Stomach smooth muscle (tissue), 2 donors: ENCODE measurements around the gene RALGPS1.

ENCODE experiments used
- H3K27ac ChIP-seq: one replicate; pipeline ENCODE4 v1.7.0; 2013; ENCODE audit warnings: mild to moderate bottlenecking, low read length, inconsistent platforms
- H3K27me3 ChIP-seq, 2 donors: one replicate each; pipeline ENCODE4 v1.7.0; 2013; ENCODE audit warnings: low read length in 2 of 2; ENCODE audit not compliant: insufficient read depth in 2 of 2, control insufficient read depth in 1 of 2
- H3K36me3 ChIP-seq, 2 donors: one replicate each; pipeline ENCODE4 v1.7.0; 2013; ENCODE audit warnings: low read length in 2 of 2; ENCODE audit not compliant: control insufficient read depth in 2 of 2, insufficient read depth in 2 of 2
- H3K4me1 ChIP-seq: one replicate; pipeline ENCODE4 v1.7.0; 2013; ENCODE audit warnings: low read length; ENCODE audit not compliant: control insufficient read depth, insufficient read depth
- H3K4me3 ChIP-seq, 2 donors: one replicate each; pipeline ENCODE4 v1.7.0; 2013; ENCODE audit warnings: low read length in 2 of 2
- H3K9ac ChIP-seq, 2 donors: one replicate each; pipeline ENCODE4 v1.7.0; 2013; ENCODE audit warnings: low read length in 2 of 2, mild to moderate bottlenecking in 1 of 2
- H3K9me3 ChIP-seq, 2 donors: one replicate each; pipeline ENCODE4 v1.7.0; 2013; ENCODE audit warnings: low read length in 2 of 2; ENCODE audit not compliant: control insufficient read depth in 2 of 2
- donor health status: healthy.
- donor health status: Pancreatic carcinoma.

The RALGPS1 gene

GRCh38 chr9:127090341-127090985 lies 175.9 kb downstream of the RALGPS1 start:
- Histone ChIP-seq H3K9me3 (no peaks in the 10 kb centered on the region), H3K9ac (no peak overlapping the region), H3K27me3 (no peaks in the 10 kb centered on the region), H3K36me3 (peaks cover 49 to 55% of the 10 kb centered on the region in 2 donors), H3K4me3 (no peak overlapping the region), H3K27ac (peak overlapping the region; percentile 41), H3K4me1 (peaks cover 6% of the 10 kb centered on the region)

- Histone ChIP-seq H3K9ac (no peak overlapping the region), H3K36me3 (peaks cover 55 to 61% of the 10 kb centered on the region in 2 donors), H3K4me1 (peaks cover 6% of the 10 kb centered on the region), H3K27ac (peak overlapping the region; percentile 11), H3K9me3 (no peaks in the 10 kb centered on the region), H3K27me3 (no peaks in the 10 kb centered on the region), H3K4me3 (no peak overlapping the region)
These were observed 176.9 kb downstream of the RALGPS1 start for GRCh38 chr9:127091526-127091925.

- peak overlapping the region; percentile 11 for H3K27ac ChIP-seq
- peaks cover 55 to 57% of the 10 kb centered on the region in 2 donors for H3K36me3 ChIP-seq
- no peak overlapping the region for H3K4me3 ChIP-seq
- H3K4me1 ChIP-seq, result peaks cover 6% of the 10 kb centered on the region
- no peaks in the 10 kb centered on the region for H3K27me3 ChIP-seq
- no peak overlapping the region for H3K9ac ChIP-seq
- H3K9me3 ChIP-seq, result no peaks in the 10 kb centered on the region
These were observed 177.5 kb downstream of the RALGPS1 start for GRCh38 chr9:127092041-127092608.

GRCh38 chr9:127093319-127094020 lies 178.9 kb downstream of the RALGPS1 start:
- Histone ChIP-seq H3K9ac (no peak overlapping the region), H3K27ac (no peak overlapping the region), H3K4me3 (no peak overlapping the region), H3K36me3 (peaks cover 43 to 50% of the 10 kb centered on the region in 2 donors), H3K4me1 (peaks cover 11% of the 10 kb centered on the region), H3K9me3 (no peaks in the 10 kb centered on the region), H3K27me3 (no peaks in the 10 kb centered on the region)

- Histone ChIP-seq H3K9me3 (no peaks in the 10 kb centered on the region), H3K4me3 (no peak overlapping the region), H3K4me1 (peaks cover 26% of the 10 kb centered on the region), H3K27ac (no peak overlapping the region), H3K36me3 (peaks cover 35 to 38% of the 10 kb centered on the region in 2 donors), H3K27me3 (no peaks in the 10 kb centered on the region), H3K9ac (no peak overlapping the region)
These were observed 180.8 kb downstream of the RALGPS1 start for GRCh38 chr9:127095411-127095810.

- H3K36me3 ChIP-seq, result peaks cover 35 to 36% of the 10 kb centered on the region in 2 donors
- H3K27me3 ChIP-seq, result no peaks in the 10 kb centered on the region
- peak overlapping the region; percentile 24 for H3K27ac ChIP-seq
- no peak overlapping the region for H3K4me3 ChIP-seq
- H3K4me1 ChIP-seq, result peaks cover 32% of the 10 kb centered on the region
- no peak overlapping the region for H3K9ac ChIP-seq
- H3K9me3 ChIP-seq, result no peaks in the 10 kb centered on the region
These were observed 181.6 kb downstream of the RALGPS1 start for GRCh38 chr9:127096208-127096607.

- Histone ChIP-seq H3K27me3 (no peaks in the 10 kb centered on the region), H3K9ac (no peak overlapping the region), H3K27ac (peak overlapping the region; percentile 81), H3K4me1 (peaks cover 42% of the 10 kb centered on the region), H3K4me3 (no peak overlapping the region), H3K9me3 (no peaks in the 10 kb centered on the region), H3K36me3 (peaks cover 22 to 27% of the 10 kb centered on the region in 2 donors)
These were observed 183.1 kb downstream of the RALGPS1 start for GRCh38 chr9:127097683-127098082.

- H3K27ac ChIP-seq, result peak overlapping the region; percentile 81
- peaks cover 55% of the 10 kb centered on the region for H3K4me1 ChIP-seq
- no peaks in the 10 kb centered on the region for H3K27me3 ChIP-seq
- H3K9ac ChIP-seq, result peak overlapping the region; percentile 19 to 21
- peak overlapping the region in 1 of 2 donors; percentile 15 for H3K4me3 ChIP-seq
- H3K9me3 ChIP-seq, result no peaks in the 10 kb centered on the region
- H3K36me3 ChIP-seq, result peaks cover 14 to 27% of the 10 kb centered on the region in 2 donors
These were observed 184.5 kb downstream of the RALGPS1 start for GRCh38 chr9:127098916-127099553.

- Histone ChIP-seq H3K27ac (peak overlapping the region; percentile 81), H3K4me1 (peaks cover 61% of the 10 kb centered on the region)
These were observed 185.1 kb downstream of the RALGPS1 start for GRCh38 chr9:127099664-127100063.

GRCh38 chr9:127102176-127102575 lies 187.6 kb downstream of the RALGPS1 start:
- Histone ChIP-seq H3K9ac (no peak overlapping the region), H3K36me3 (peaks cover 11 to 35% of the 10 kb centered on the region in 2 donors), H3K9me3 (no peaks in the 10 kb centered on the region), H3K27ac (peak overlapping the region; percentile 13), H3K27me3 (no peaks in the 10 kb centered on the region), H3K4me1 (peaks cover 85% of the 10 kb centered on the region), H3K4me3 (no peak overlapping the region)

More at GRCh38 chr9:127099664-127100063, 185.1 kb downstream of the RALGPS1 start:
- Histone ChIP-seq H3K4me3 (peak overlapping the region in 1 of 2 donors; percentile 1), H3K9ac (peak overlapping the region in 1 of 2 donors; percentile 19), H3K27me3 (no peaks in the 10 kb centered on the region), H3K36me3 (peaks cover 14 to 30% of the 10 kb centered on the region in 2 donors), H3K9me3 (no peaks in the 10 kb centered on the region)
